Dendritic cell treated with granulocyte-macrophage colony-stimulating factor and Interleukin-4, amounts not matched to agents 40 ng/mL and 50 ng/mL, for 4 days (primary cell): ENCODE results near the gene MAP1LC3A.
A peak's percentile ranks its signal among the peaks of the same experiment; 100 is the strongest.
"Not testable (repeated sequence)": the region's sequence is repeated elsewhere in the genome, so short reads cannot be mapped to it uniquely, and the experiment has no call there.

Source experiments
- H3K27ac Mint-ChIP-seq: one replicate; pipeline ENCODE4 v1.8.0; 2022; ENCODE audit warnings: mild to moderate bottlenecking, mixed read lengths
- H3K27me3 Mint-ChIP-seq: one replicate; pipeline ENCODE4 v1.8.0; 2022; ENCODE audit warnings: mild to moderate bottlenecking, mixed read lengths
- H3K36me3 Mint-ChIP-seq: one replicate; pipeline ENCODE4 v1.8.0; 2022; ENCODE audit warnings: low read depth, mixed read lengths
- H3K4me1 Mint-ChIP-seq: one replicate; pipeline ENCODE4 v1.8.0; 2022; ENCODE audit warnings: low read depth, mixed read lengths
- H3K4me3 Mint-ChIP-seq: one replicate; pipeline ENCODE4 v1.8.0; 2022; ENCODE audit warnings: mild to moderate bottlenecking, moderate library complexity, mixed read lengths
- H3K9me3 Mint-ChIP-seq: one replicate; pipeline ENCODE4 v1.8.0; 2022; ENCODE audit warnings: mixed read lengths
- intact Hi-C: fragments of 100-400 bp; cut with micrococcal nuclease; formaldehyde crosslinking; loops from one replicate; pipeline ENCODE4 v1.15.0; 2022

MAP1LC3A gene

GRCh38 chr20:34558320-34559218 lies at the start of gene MAP1LC3A:
Gene MAP1LC3A (plus strand): TSS chr20:34558718. CDS start chr20:34558869, 151 bp downstream.
- Mint-ChIP-seq H3K36me3 (peaks cover 4% of the 10 kb centered on the region), H3K9me3 (no peaks in the 10 kb centered on the region), H3K27me3 (no peaks in the 10 kb centered on the region), H3K27ac (peak within 1 kb of the TSS; percentile 80), H3K4me1 (peaks cover 7% of the 10 kb centered on the region), H3K4me3 (peak within 1 kb of the TSS; percentile 81)
- intact Hi-C loops = no loop called here

GRCh38 chr20:34510575-34510974 lies 47.9 kb upstream of the MAP1LC3A start:
- no peaks in the 10 kb centered on the region for H3K9me3 Mint-ChIP-seq
- peaks cover 21% of the 10 kb centered on the region for H3K4me1 Mint-ChIP-seq
- no peak overlapping the region for H3K27ac Mint-ChIP-seq
- H3K4me3 Mint-ChIP-seq = no peak overlapping the region
- no peaks in the 10 kb centered on the region for H3K27me3 Mint-ChIP-seq
- H3K36me3 Mint-ChIP-seq = peaks cover 69% of the 10 kb centered on the region
- intact Hi-C loops = no loop called here

GRCh38 chr20:34511891-34512265 lies 46.6 kb upstream of the MAP1LC3A start:
- peaks cover 68% of the 10 kb centered on the region for H3K36me3 Mint-ChIP-seq
- no peaks in the 10 kb centered on the region for H3K27me3 Mint-ChIP-seq
- H3K9me3 Mint-ChIP-seq = no peaks in the 10 kb centered on the region
- H3K4me1 Mint-ChIP-seq = peaks cover 27% of the 10 kb centered on the region
- intact Hi-C loops = no loop called here
- no peak overlapping the region for H3K27ac Mint-ChIP-seq
- H3K4me3 Mint-ChIP-seq = no peak overlapping the region

- H3K4me1 Mint-ChIP-seq = peaks cover 27% of the 10 kb centered on the region
- no peaks in the 10 kb centered on the region for H3K27me3 Mint-ChIP-seq
- no peak overlapping the region for H3K27ac Mint-ChIP-seq
- peaks cover 64% of the 10 kb centered on the region for H3K36me3 Mint-ChIP-seq
- H3K9me3 Mint-ChIP-seq = no peaks in the 10 kb centered on the region
- intact Hi-C loops = no loop called here
- no peak overlapping the region for H3K4me3 Mint-ChIP-seq
Observed at GRCh38 chr20:34512266-34512954, 46.1 kb upstream of the MAP1LC3A start.

- Mint-ChIP-seq H3K4me3 (no peak overlapping the region), H3K9me3 (no peaks in the 10 kb centered on the region), H3K27me3 (no peaks in the 10 kb centered on the region), H3K4me1 (peaks cover 31% of the 10 kb centered on the region), H3K36me3 (peaks cover 62% of the 10 kb centered on the region), H3K27ac (no peak overlapping the region)
- intact Hi-C loops = no loop called here
Observed at GRCh38 chr20:34512955-34513419, 45.5 kb upstream of the MAP1LC3A start.

- intact Hi-C loops, H3K9me3 Mint-ChIP-seq, H3K4me3 Mint-ChIP-seq, H3K27me3 Mint-ChIP-seq: not testable (repeated sequence)
- H3K27ac Mint-ChIP-seq = peak overlapping the region; percentile 42
- H3K4me1 Mint-ChIP-seq = peaks cover 38% of the 10 kb centered on the region
- H3K36me3 Mint-ChIP-seq = peaks cover 62% of the 10 kb centered on the region
Observed at GRCh38 chr20:34514034-34514433, 44.5 kb upstream of the MAP1LC3A start.

- H3K27ac Mint-ChIP-seq = peak overlapping the region; percentile 94
- H3K27me3 Mint-ChIP-seq = no peaks in the 10 kb centered on the region
- H3K36me3 Mint-ChIP-seq = peaks cover 67% of the 10 kb centered on the region
- peak overlapping the region; percentile 92 for H3K4me3 Mint-ChIP-seq
- intact Hi-C loops = loop anchor here (5.0 kb wide), 1 partner anchor 203 kb away; no protein-coding TSS in a partner anchor
- peaks cover 38% of the 10 kb centered on the region for H3K4me1 Mint-ChIP-seq
- no peaks in the 10 kb centered on the region for H3K9me3 Mint-ChIP-seq
Observed at GRCh38 chr20:34514897-34515483, 43.5 kb upstream of the MAP1LC3A start.

GRCh38 chr20:34515484-34516246 lies 42.9 kb upstream of the MAP1LC3A start:
- H3K4me3 Mint-ChIP-seq = peak overlapping the region; percentile 92
- peaks cover 38% of the 10 kb centered on the region for H3K4me1 Mint-ChIP-seq
- no peaks in the 10 kb centered on the region for H3K9me3 Mint-ChIP-seq
- H3K27ac Mint-ChIP-seq = peak overlapping the region; percentile 94
- intact Hi-C loops = loop anchor here (5.0 kb wide), 1 partner anchor 203 kb away; no protein-coding TSS in a partner anchor
- H3K27me3 Mint-ChIP-seq = no peaks in the 10 kb centered on the region
- peaks cover 65% of the 10 kb centered on the region for H3K36me3 Mint-ChIP-seq

- Mint-ChIP-seq H3K27me3 (no peaks in the 10 kb centered on the region), H3K27ac (peak within 1 kb of the TSS; percentile 94), H3K4me3 (peak within 1 kb of the TSS; percentile 92), H3K9me3 (no peaks in the 10 kb centered on the region), H3K4me1 (peaks cover 39% of the 10 kb centered on the region), H3K36me3 (peaks cover 58% of the 10 kb centered on the region)
- intact Hi-C loops = loop anchor here (5.0 kb wide), 1 partner anchor 204 kb away; no protein-coding TSS in a partner anchor
Observed at GRCh38 chr20:34516247-34517113, 42.0 kb upstream of the MAP1LC3A start, which contains the start of gene DYNLRB1. Gene DYNLRB1 (plus strand): TSS chr20:34516422. CDS start chr20:34516459, 37 bp downstream.

GRCh38 chr20:34517114-34517505 lies 41.4 kb upstream of the MAP1LC3A start:
- Mint-ChIP-seq H3K27me3 (no peaks in the 10 kb centered on the region), H3K27ac (peak overlapping the region; percentile 94), H3K36me3 (peaks cover 59% of the 10 kb centered on the region), H3K4me1 (peaks cover 45% of the 10 kb centered on the region), H3K4me3 (peak overlapping the region; percentile 92), H3K9me3 (no peaks in the 10 kb centered on the region)
- intact Hi-C loops = loop anchor here (5.0 kb wide), 1 partner anchor 205 kb away; no protein-coding TSS in a partner anchor

GRCh38 chr20:34518863-34519262 lies 39.7 kb upstream of the MAP1LC3A start:
- Mint-ChIP-seq H3K27ac (peak overlapping the region; percentile 39), H3K4me1 (peaks cover 56% of the 10 kb centered on the region), H3K36me3 (peaks cover 68% of the 10 kb centered on the region)
- not testable (repeated sequence) for H3K9me3 Mint-ChIP-seq, H3K4me3 Mint-ChIP-seq, H3K27me3 Mint-ChIP-seq
- intact Hi-C loops = loop anchor here (5.0 kb wide), 1 partner anchor 207 kb away; no protein-coding TSS in a partner anchor

GRCh38 chr20:34519841-34520240 lies 38.7 kb upstream of the MAP1LC3A start:
- peaks cover 47% of the 10 kb centered on the region for H3K4me1 Mint-ChIP-seq
- H3K27ac Mint-ChIP-seq, H3K4me3 Mint-ChIP-seq, H3K27me3 Mint-ChIP-seq, H3K9me3 Mint-ChIP-seq: not testable (repeated sequence)
- H3K36me3 Mint-ChIP-seq = peaks cover 72% of the 10 kb centered on the region
- intact Hi-C loops = loop anchor here (5.0 to 10.0 kb wide), 2 partner anchors 208 to 325 kb away; no protein-coding TSS in a partner anchor
